Measurements from ENCODE around the gene IL1RL2.

IL1RL2 gene

GRCh38 chr2:102238778-102239177 lies 52.0 kb downstream of the IL1RL2 start:
- no peak for DNase-seq (ENCODE audit: low spot score)

GRCh38 chr2:102239344-102239743 lies 52.5 kb downstream of the IL1RL2 start:
- DNase-seq (ENCODE audit: low spot score): no peak

- peak; percentile 83 for DNase-seq (ENCODE audit: low spot score)
Observed at GRCh38 chr2:102240640-102241370, 54.0 kb downstream of the IL1RL2 start.

GRCh38 chr2:102241616-102242305 lies 54.9 kb downstream of the IL1RL2 start:
- peak; percentile 78 for DNase-seq (ENCODE audit: low spot score)

GRCh38 chr2:102245266-102246151 lies 58.7 kb downstream of the IL1RL2 start:
- DNase-seq (ENCODE audit: low spot score): no peak

- DNase-seq (ENCODE audit: low spot score): no peak
Observed at GRCh38 chr2:102250278-102250821, 63.5 kb downstream of the IL1RL2 start.

- peak; percentile 24 for DNase-seq (ENCODE audit: low spot score)
Observed at GRCh38 chr2:102251042-102251848, 64.4 kb downstream of the IL1RL2 start.

GRCh38 chr2:102251849-102252203 lies 65.0 kb downstream of the IL1RL2 start:
- DNase-seq (ENCODE audit: low spot score): no peak

- DNase-seq (ENCODE audit: low spot score): no peak
Observed at GRCh38 chr2:102252236-102252635, 65.4 kb downstream of the IL1RL2 start.

- DNase-seq (ENCODE audit: low spot score): no peak
Observed at GRCh38 chr2:102253140-102253752, 66.4 kb downstream of the IL1RL2 start.

GRCh38 chr2:102253753-102254150 lies 66.9 kb downstream of the IL1RL2 start:
- DNase-seq (ENCODE audit: low spot score): no peak

- peak; percentile 17 for DNase-seq (ENCODE audit: low spot score)
Observed at GRCh38 chr2:102256276-102256675, 69.5 kb downstream of the IL1RL2 start.

- no peak for DNase-seq (ENCODE audit: low spot score)
Observed at GRCh38 chr2:102256874-102257462, 70.1 kb downstream of the IL1RL2 start.

GRCh38 chr2:102258025-102258385 lies 71.2 kb downstream of the IL1RL2 start:
- no peak for DNase-seq (ENCODE audit: low spot score)

GRCh38 chr2:102258386-102259074 lies 71.7 kb downstream of the IL1RL2 start:
- peak; percentile 73 for DNase-seq (ENCODE audit: low spot score)

- DNase-seq (ENCODE audit: low spot score): no peak
Observed at GRCh38 chr2:102261467-102262135, 74.8 kb downstream of the IL1RL2 start.

- DNase-seq (ENCODE audit: low spot score): no peak
Observed at GRCh38 chr2:102262216-102263129, 75.7 kb downstream of the IL1RL2 start.

- DNase-seq (ENCODE audit: low spot score): no peak
Observed at GRCh38 chr2:102264952-102265351, 78.1 kb downstream of the IL1RL2 start.

- DNase-seq (ENCODE audit: low spot score): no peak
Observed at GRCh38 chr2:102266204-102266603, 79.4 kb downstream of the IL1RL2 start.

Measured in COLO829 (cell line).